ENCODE data around the gene GSE1. TPM values are rescaled to one million over a fixed set of nuclear protein-coding genes. Genes with fewer than 3 reads are reported as not detected.

GSE1 gene
- total and polyA plus RNA-seq, 11 donors, result 18.1 to 48.4 (median 37.1) TPM

GRCh38 chr16:85683363-85683762 lies 70.2 kb downstream of the GSE1 start:
- ATAC-seq, result no peak
- no peak for TF ChIP-seq POLR2A (IDR thresholded peaks at IDR 0.05)
- no peak for TF ChIP-seq CTCF (IDR thresholded peaks at IDR 0.05)

GRCh38 chr16:85685251-85685650 lies 72.1 kb downstream of the GSE1 start:
- no peak for TF ChIP-seq CTCF (IDR thresholded peaks at IDR 0.05)
- TF ChIP-seq POLR2A (IDR thresholded peaks at IDR 0.05), result no peak
- Histone ChIP-seq H3K27ac (no peak overlapping the region), H3K9me3 (no peaks in the 10 kb centered on the region), H3K4me3 (no peak overlapping the region), H3K36me3 (no peaks in the 10 kb centered on the region), H3K4me1 (peaks cover 0 to 16% (median 8%) of the 10 kb centered on the region in 12 donors), H3K27me3 (no peaks in the 10 kb centered on the region)
- ATAC-seq (no peak), DNase-seq (no peak)
- intact Hi-C loops (cut with DNase I), result no loop called here
- 82 to 100% (median 97%) methylated on average over 2 of the region's 2 CpGs for WGBS, 4 donors

More at GRCh38 chr16:85683363-85683762, 70.2 kb downstream of the GSE1 start:
- H3K9me3 ChIP-seq, result no peaks in the 10 kb centered on the region
- H3K27me3 ChIP-seq, result no peaks in the 10 kb centered on the region
- H3K36me3 ChIP-seq, result peaks cover 0 to 3% (median 0%) of the 10 kb centered on the region in 9 donors
- no peak overlapping the region for H3K4me3 ChIP-seq
- H3K27ac ChIP-seq, result no peak overlapping the region
- no peak for DNase-seq
- H3K4me1 ChIP-seq, result peaks cover 0 to 6% (median 3%) of the 10 kb centered on the region in 12 donors
- intact Hi-C loops (cut with DNase I), result no loop called here

GRCh38 chr16:85686912-85687591 lies 73.9 kb downstream of the GSE1 start:
- intact Hi-C loops (cut with DNase I), result no loop called here
- DNase-seq (peak in 1 of 5 donors; percentile 13), ATAC-seq (no peak)
- no peak overlapping the region for H3K4me3 ChIP-seq
- TF ChIP-seq POLR2A (IDR thresholded peaks at IDR 0.05) (no peak), CTCF (IDR thresholded peaks at IDR 0.05) (no peak)
- 78 to 88% (median 83%) methylated on average over 15 of the region's 15 CpGs for WGBS, 4 donors
- no peaks in the 10 kb centered on the region for H3K36me3 ChIP-seq
- no peaks in the 10 kb centered on the region for H3K9me3 ChIP-seq
- no peak overlapping the region for H3K27ac ChIP-seq
- peaks cover 0 to 16% (median 8%) of the 10 kb centered on the region in 12 donors for H3K4me1 ChIP-seq
- no peaks in the 10 kb centered on the region for H3K27me3 ChIP-seq

- intact Hi-C loops (cut with DNase I), result no loop called here
- DNase-seq (peak in 1 of 5 donors; percentile 13), ATAC-seq (no peak)
- H3K36me3 ChIP-seq, result no peaks in the 10 kb centered on the region
- H3K9me3 ChIP-seq, result no peaks in the 10 kb centered on the region
- H3K4me3 ChIP-seq, result peak overlapping the region in 10 of 12 donors; percentile 60 to 83 (median 72)
- TF ChIP-seq POLR2A (IDR thresholded peaks at IDR 0.05), result no peak
- no peak for TF ChIP-seq CTCF (IDR thresholded peaks at IDR 0.05)
- H3K27me3 ChIP-seq, result no peaks in the 10 kb centered on the region
- H3K27ac ChIP-seq, result no peak overlapping the region
- 79 to 87% (median 83%) methylated on average over 46 to 49 of the region's 49 CpGs for WGBS, 4 donors
- H3K4me1 ChIP-seq, result peaks cover 0 to 16% (median 8%) of the 10 kb centered on the region in 12 donors
Measured at GRCh38 chr16:85687651-85688471, 74.7 kb downstream of the GSE1 start.
